ENCODE measurements around the gene DRC1. TPM values are rescaled to one million over a fixed set of nuclear protein-coding genes. Genes with fewer than 3 reads are reported as not detected.

Gene DRC1
- total RNA-seq, 2 experiments from 2014 or later: not detected

DNA sequence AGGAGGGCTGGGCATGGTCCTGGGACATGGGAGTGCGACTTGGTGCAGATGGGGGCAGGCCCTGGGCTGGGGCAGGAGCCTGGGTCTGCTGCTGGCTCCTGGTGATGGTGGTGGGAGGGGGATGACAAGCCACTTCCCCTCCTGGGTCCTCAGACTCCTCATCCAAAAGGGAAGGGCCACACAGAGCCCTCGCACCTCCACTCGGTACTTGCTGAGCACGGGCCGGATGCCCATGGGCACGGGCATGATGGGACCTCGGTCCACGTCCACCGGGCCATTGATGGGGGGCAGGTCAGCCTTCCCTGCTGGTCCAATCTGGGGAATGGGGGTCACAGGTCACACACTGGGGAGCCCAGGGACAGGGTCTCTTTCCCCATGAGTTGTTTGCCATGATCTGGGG is 72.1 kb downstream of the DRC1 start:
- no TSS peak for BruUV-seq (replicated peaks)

DNA sequence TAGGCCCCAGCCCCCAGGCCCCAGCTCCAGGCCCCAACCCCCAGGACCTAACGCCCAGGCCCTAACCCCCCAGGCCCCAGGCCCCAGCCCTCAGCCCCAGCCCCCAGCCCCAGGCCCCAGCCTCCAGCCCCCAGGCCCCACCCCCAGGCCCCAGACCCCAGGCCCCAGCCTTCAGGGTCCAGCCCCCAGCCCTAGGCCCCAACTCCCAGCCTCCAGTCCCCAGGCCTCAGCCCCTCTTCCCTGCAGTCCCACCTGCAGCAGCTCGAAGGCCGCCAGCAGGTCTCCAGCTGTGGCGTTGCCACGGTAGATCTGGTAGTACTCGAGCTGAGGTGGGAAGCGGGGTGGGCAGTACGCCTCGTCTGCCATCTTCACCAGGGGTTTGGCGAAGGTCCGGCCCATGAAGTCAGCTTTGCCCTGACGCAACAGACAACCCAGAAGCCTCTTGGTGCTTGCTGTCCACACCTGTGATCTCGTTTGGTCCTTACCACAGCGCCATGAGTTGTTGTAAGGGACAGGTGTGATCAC is 72.6 kb downstream of the DRC1 start:
- Histone ChIP-seq H3K4me1 (ENCODE audit: insufficient read depth, low read length, poor library complexity, severe bottlenecking) (no peaks in the 10 kb centered on the region), H2AFZ (ENCODE audit: low read length) (no peak overlapping the region), H3K9me2 (ENCODE audit: insufficient read depth, low read length) (no peaks in the 10 kb centered on the region), H3K4me3 (ENCODE audit: low read depth, low read length, poor library complexity, severe bottlenecking) (no peak overlapping the region), H3K36me3 (ENCODE audit: insufficient read depth, low read length) (no peaks in the 10 kb centered on the region), H3K9me3 (ENCODE audit: low read length) (peaks cover 2% of the 10 kb centered on the region; the same call in 1 of the 2 replicates), H3K27ac (ENCODE audit: low read depth, low read length, poor library complexity, severe bottlenecking) (no peak overlapping the region), H3K4me2 (ENCODE audit: low read length) (no peak overlapping the region), H3K79me2 (ENCODE audit: insufficient read depth, low read depth, low read length) (no peaks in the 10 kb centered on the region), H4K20me1 (ENCODE audit: insufficient read depth, low read length) (no peaks in the 10 kb centered on the region)
- intact Hi-C loops (cut with micrococcal nuclease; ENCODE audit: unreplicated experiment): no loop called here
- ChIA-PET POLR2A (no interaction called here), CTCF (ENCODE audit: unreplicated experiment) (no interaction called here)
- BruUV-seq (replicated peaks): no TSS peak
- TF ChIP-seq CTCF (conservative IDR thresholded peaks at IDR 0.05; ENCODE audit: low read length): no peak
- TF ChIP-seq EZH2phosphoT487 (IDR thresholded peaks at IDR 0.05; ENCODE audit: borderline replicate concordance, low read depth, low read length): no peak
- no peak for DNase-seq (ENCODE audit: low spot score)

More for the DNA sequence above, 72.1 kb downstream of the DRC1 start:
- CTCF ChIA-PET (ENCODE audit: unreplicated experiment): no interaction called here
- intact Hi-C loops (cut with micrococcal nuclease; ENCODE audit: unreplicated experiment): no loop called here
- no peaks in the 10 kb centered on the region for H3K36me3 ChIP-seq (ENCODE audit: insufficient read depth, low read length)
- peaks cover 6% of the 10 kb centered on the region; the same call in 1 of the 2 replicates for H3K9me3 ChIP-seq (ENCODE audit: low read length)
- no peaks in the 10 kb centered on the region for H3K9me2 ChIP-seq (ENCODE audit: insufficient read depth, low read length)
- no peak overlapping the region for H3K27ac ChIP-seq (ENCODE audit: low read depth, low read length, poor library complexity, severe bottlenecking)
- H2AFZ ChIP-seq (ENCODE audit: low read length): no peak overlapping the region
- no peak overlapping the region for H3K4me3 ChIP-seq (ENCODE audit: low read depth, low read length, poor library complexity, severe bottlenecking)
- TF ChIP-seq EZH2phosphoT487 (IDR thresholded peaks at IDR 0.05; ENCODE audit: borderline replicate concordance, low read depth, low read length) (no peak), CTCF (conservative IDR thresholded peaks at IDR 0.05; ENCODE audit: low read length) (no peak)
- H3K4me2 ChIP-seq (ENCODE audit: low read length): no peak overlapping the region
- H3K79me2 ChIP-seq (ENCODE audit: insufficient read depth, low read depth, low read length): no peaks in the 10 kb centered on the region
- POLR2A ChIA-PET: no interaction called here
- no peak for DNase-seq (ENCODE audit: low spot score)
- no peaks in the 10 kb centered on the region for H4K20me1 ChIP-seq (ENCODE audit: insufficient read depth, low read length)
- H3K4me1 ChIP-seq (ENCODE audit: insufficient read depth, low read length, poor library complexity, severe bottlenecking): no peaks in the 10 kb centered on the region

- H3K79me2 ChIP-seq (ENCODE audit: insufficient read depth, low read depth, low read length): no peaks in the 10 kb centered on the region
- no peaks in the 10 kb centered on the region for H3K4me1 ChIP-seq (ENCODE audit: insufficient read depth, low read length, poor library complexity, severe bottlenecking)
- intact Hi-C loops (cut with micrococcal nuclease; ENCODE audit: unreplicated experiment): no loop called here
- H3K36me3 ChIP-seq (ENCODE audit: insufficient read depth, low read length): no peaks in the 10 kb centered on the region
- H3K4me2 ChIP-seq (ENCODE audit: low read length): no peak overlapping the region
- H3K9me2 ChIP-seq (ENCODE audit: insufficient read depth, low read length): no peaks in the 10 kb centered on the region
- H4K20me1 ChIP-seq (ENCODE audit: insufficient read depth, low read length): no peaks in the 10 kb centered on the region
- H3K4me3 ChIP-seq (ENCODE audit: low read depth, low read length, poor library complexity, severe bottlenecking): no peak overlapping the region
- ChIA-PET CTCF (ENCODE audit: unreplicated experiment) (no interaction called here), POLR2A (no interaction called here)
- no peak overlapping the region for H2AFZ ChIP-seq (ENCODE audit: low read length)
- H3K9me3 ChIP-seq (ENCODE audit: low read length): no peaks in the 10 kb centered on the region
- TF ChIP-seq CTCF (conservative IDR thresholded peaks at IDR 0.05; ENCODE audit: low read length) (no peak), EZH2phosphoT487 (IDR thresholded peaks at IDR 0.05; ENCODE audit: borderline replicate concordance, low read depth, low read length) (no peak)
- H3K27ac ChIP-seq (ENCODE audit: low read depth, low read length, poor library complexity, severe bottlenecking): no peak overlapping the region
- no peak for DNase-seq (ENCODE audit: low spot score)
- no TSS peak for BruUV-seq (replicated peaks)
These were observed 73.3 kb downstream of the DRC1 start for GRCh38 chr2:26475037-26475436.
